Activated CD4-positive, alpha-beta T cell treated with anti-CD3 and anti-CD28 coated beads for 4 hours (primary cell): ENCODE data around the gene ZNF775.

Source experiments
- DNase-seq, 2 donors: peaks; one replicate each; pipeline ENCODE4 v3.0.0-alpha.2; 2020

ZNF775 gene

DNA sequence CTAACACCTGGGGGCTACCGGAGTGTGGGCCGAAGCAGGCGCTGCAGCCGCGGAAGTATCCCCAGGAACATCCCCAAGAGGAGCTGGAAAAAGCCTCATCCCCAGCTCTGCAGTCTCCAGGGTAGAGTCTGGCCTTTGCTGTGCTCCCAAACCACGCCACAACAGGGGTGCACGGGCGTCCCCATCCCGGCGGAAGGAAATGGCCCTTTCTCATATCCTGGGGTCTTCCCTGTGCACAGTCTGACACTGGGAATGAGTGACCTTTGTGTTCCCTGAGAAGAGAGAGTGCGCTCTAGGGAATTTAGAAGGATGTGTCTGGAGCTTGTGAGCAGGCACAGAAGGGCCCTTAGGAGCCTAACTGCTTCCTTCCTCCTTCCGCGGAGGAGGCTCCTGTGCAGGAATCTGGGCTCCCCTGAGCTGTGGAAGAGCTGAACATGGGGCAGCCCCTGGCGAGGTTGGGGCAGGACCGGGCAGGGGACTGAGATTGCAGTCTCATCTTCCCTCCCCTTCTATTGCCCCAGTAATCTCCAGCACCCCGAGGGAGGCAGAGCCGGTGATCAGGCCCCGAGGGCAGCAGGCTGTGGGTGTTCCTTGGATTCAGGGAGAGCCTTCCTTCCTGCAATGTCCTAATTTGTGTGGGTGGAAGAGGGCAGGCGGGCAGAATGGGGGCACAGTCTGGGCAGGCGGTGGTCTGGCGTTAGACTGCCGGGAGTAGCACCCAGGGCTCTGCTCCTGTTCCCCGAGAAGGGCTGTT, 9.2 kb upstream of the ZNF775 start:
- no peak for DNase-seq

GRCh38 chr7:150370612-150371071, 8.5 kb upstream of the ZNF775 start:
- DNase-seq, result no peak

DNA sequence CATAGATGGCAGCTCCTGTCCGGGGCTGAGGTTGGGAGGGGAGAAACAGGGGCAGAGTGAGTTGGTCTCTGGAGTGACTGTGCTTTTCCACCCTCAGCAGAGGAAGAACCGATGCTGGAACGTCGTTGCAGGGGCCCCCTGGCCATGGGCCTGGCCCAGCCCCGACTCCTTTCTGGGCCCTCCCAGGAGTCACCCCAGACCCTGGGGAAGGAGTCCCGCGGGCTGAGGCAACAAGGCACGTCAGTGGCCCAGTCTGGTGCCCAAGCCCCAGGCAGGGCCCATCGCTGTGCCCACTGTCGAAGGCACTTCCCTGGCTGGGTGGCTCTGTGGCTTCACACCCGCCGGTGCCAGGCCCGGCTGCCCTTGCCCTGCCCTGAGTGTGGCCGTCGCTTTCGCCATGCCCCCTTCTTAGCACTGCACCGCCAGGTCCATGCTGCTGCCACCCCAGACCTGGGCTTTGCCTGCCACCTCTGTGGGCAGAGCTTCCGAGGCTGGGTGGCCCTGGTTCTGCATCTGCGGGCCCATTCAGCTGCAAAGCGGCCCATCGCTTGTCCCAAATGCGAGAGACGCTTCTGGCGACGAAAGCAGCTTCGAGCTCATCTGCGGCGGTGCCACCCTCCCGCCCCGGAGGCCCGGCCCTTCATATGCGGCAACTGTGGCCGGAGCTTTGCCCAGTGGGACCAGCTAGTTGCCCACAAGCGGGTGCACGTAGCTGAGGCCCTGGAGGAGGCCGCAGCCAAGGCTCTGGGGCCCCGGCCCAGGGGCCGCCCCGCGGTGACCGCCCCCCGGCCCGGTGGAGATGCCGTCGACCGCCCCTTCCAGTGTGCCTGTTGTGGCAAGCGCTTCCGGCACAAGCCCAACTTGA, 7.8 kb upstream of the ZNF775 start:
- DNase-seq, result no peak

GRCh38 chr7:150371996-150372270, 7.2 kb upstream of the ZNF775 start:
- no peak for DNase-seq

DNA sequence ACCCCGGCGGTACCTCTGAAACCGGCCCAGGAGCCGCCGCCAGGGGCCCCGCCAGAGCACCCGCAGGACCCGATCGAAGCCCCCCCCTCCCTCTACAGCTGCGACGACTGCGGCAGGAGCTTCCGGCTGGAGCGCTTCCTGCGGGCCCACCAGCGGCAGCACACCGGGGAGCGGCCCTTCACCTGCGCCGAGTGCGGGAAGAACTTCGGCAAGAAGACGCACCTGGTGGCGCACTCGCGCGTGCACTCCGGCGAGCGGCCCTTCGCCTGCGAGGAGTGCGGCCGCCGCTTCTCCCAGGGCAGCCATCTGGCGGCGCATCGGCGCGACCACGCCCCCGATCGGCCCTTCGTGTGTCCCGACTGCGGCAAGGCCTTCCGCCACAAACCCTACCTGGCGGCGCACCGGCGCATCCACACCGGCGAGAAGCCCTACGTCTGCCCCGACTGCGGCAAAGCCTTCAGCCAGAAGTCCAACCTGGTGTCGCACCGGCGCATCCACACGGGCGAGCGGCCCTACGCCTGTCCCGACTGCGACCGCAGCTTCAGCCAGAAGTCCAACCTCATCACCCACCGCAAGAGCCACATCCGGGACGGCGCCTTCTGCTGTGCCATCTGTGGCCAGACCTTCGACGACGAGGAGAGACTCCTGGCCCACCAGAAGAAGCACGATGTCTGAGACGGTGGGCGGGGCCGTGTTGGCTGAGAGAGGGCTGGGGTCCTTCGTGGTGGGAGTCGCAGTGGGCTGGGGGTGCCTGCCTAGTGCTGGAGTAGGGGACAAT, 6.7 kb upstream of the ZNF775 start:
- DNase-seq, result no peak

DNA sequence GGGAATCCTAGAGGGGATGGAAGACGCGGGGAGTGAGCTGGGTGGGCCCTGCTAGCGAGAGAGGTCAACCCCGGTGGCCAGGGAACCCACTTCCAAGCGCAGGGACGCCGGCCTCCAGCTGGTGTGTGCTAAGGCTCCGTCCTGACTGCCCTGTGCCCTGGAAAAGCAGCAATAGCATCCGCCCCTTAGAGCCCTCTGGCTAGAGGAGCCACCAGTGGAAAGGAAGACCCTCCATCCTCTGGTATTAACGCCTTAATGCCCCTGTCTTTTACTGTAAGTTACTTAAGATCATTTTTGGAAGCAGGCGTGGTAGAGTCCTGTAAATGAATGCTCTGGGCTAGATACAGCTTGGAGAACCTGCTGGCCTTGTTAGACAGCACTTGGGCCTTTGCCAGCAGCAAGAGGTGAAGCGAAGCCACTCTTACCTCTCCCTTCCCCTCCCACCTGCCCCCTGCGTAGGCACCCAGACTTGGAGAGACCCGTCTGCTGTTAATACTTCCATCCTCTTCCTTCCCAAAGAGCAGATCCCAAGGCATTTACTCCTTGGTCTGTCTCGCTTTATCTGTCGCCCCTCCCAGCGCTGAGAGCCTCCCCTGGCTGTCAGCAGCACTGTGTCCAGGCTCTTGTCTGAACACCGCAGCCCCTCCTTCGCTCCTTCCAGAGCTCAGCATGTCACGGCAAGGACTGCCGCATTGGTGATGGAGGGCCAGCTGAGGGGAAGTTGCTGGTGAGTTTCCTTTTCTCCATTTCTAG, 5.9 kb upstream of the ZNF775 start:
- no peak for DNase-seq

- no peak for DNase-seq
Measured at GRCh38 chr7:150374026-150374425, 5.1 kb upstream of the ZNF775 start.

- no peak for DNase-seq
Measured at GRCh38 chr7:150374472-150374871, 4.7 kb upstream of the ZNF775 start.

DNA sequence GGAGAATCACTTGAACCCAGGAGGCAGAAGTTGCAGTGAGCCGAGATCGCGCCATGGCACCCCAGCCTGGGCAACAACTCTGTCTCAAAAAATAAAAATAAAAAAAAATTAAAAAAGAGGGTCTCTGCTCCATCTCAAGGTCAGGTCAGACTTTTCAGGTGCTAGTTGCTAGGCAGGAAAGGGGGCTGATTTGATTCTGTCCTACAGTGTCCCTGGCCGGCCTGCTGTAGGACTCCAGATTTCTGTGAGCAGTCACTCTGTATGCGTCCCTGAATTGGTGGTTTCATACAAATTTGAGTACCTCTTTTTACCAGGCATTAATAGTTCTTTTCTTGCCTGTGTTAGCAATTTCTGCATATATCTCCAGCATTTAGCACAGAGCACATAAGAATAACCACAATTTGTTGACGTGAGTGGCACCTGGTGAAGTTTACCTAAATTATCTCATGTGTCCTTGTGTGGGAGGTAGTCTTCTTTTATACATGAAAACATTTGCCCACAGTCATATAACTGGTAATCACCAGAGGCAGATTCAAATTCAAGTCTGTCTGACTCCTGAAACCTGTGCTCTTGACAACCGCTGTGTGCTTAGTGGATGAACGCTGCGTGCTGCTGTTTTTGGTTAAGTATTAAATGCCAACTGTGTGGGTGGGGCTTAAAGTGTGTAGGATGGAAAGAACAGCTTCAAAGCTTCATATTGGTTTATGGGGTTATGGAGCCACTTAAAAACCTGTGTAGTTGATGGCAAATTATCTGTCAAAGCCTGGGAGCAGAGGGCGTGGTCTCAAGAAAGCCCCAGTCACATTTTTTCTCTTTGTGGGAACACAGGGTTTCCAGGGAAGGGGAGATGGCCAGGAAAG, 3.2 kb upstream of the ZNF775 start:
- DNase-seq, result peak; percentile 56 to 63

GRCh38 chr7:150376560-150376959, 2.6 kb upstream of the ZNF775 start:
- no peak for DNase-seq

GRCh38 chr7:150377196-150377595, 1.9 kb upstream of the ZNF775 start:
- DNase-seq, result no peak

DNA sequence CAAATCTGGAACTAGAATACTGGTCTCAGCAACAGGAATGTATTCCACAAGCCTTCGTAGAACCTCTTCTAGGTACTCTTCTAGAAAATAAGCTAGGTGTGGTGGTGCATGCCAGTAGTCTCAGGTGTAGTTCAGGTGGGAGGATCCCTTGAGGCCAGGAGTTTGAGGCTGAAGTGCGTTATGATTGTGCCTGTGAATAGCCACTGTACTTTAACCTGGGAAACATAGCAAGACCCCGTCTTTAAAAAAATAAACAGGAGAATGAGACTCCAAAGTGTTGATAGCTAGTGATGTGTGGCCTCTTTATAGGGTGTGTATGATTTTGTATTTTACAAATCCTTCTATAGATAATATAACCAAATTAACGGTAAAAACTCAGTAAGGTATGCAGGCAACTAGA, 1.5 kb upstream of the ZNF775 start:
- DNase-seq, result no peak

- DNase-seq, result peak; percentile 31 to 33
Measured at GRCh38 chr7:150378115-150378852, 846 bp upstream of the ZNF775 start.

DNA sequence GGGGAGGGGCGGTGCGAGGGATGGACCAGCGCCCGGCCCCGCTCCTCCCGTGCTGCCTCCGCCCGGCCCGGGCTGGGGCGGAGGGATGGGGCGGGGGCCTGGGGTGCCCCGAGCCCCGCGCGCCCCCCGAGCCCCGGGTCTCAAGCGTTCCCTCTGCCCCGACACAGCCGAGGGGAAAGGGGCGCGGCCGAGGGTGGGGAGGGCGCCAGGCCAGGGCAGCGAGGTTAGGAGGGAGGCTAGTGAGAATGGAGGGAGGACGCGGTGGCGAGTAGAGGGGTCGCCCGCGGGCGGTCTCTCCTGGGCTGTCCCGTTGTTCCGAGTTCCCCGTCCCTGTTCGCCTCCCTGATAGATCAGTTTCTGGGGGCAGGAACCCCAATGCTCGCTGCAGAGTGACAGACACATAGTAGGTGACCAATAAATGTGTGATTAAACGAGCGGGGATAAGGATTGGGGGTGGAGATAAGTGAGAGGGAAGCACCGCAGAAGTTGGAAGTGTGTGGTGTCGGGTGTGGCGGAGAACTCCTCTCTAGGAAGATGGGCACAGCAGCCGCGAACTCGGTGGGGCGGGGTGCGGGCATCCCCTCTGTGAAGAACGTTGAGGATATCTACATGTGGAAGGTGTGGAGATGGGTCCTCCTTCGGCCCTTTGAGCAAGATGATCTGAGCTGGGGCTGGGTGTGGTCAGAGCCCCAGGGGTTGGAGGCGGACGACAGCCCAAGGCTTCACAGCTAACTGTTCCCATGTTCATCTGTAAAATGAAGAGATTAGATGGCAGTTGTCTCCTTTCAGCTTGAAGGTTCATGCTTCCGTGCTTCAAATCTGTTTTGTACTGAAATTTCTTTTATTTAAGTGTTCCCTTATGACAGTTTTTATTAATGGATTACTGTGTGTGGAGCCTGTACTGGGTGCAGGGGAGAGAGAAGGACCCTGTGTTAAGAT, 580 bp downstream of the ZNF775 start:
- no peak for DNase-seq

DNA sequence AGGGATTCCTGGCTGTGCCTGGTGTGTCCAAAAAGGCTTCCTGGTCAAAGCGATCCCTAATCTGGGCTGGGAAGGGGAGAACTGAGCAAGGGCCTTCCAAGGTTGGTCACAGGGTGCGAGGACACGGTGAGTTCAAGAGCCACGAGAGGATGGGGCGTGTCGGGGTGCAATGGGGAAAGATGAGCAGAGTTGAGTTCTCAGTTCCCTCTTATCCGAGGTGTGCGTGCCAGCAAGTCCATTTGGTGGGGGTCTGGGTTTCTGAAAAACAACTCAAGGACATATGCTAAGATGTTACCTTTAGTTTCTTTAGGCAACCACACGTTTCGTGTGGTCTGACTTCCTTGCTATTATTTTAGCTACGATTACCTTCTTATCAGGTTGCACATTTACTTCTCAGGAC, 1.3 kb downstream of the ZNF775 start:
- DNase-seq, result no peak

DNA sequence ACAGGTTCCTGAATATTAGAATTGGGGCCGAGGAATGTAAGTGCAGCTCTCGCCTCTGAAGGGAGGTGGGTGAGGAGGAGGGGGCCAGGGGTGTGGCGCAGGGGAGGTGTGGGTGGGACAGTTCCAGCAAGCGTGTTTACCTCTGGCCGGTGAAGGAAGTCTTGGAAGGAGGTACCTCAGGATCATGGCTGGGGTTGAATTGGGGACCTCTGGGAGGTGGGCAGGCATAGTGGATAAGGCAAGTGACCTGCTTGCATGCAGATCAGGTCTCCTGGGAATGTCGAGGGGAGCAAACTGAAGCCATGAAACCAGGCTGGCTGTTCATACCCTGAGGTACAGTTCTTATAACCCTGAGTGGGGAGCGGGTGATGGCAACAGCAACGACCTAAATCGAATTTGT, 2.0 kb downstream of the ZNF775 start:
- DNase-seq, result no peak

GRCh38 chr7:150381785-150382122, 2.6 kb downstream of the ZNF775 start:
- no peak for DNase-seq

DNA sequence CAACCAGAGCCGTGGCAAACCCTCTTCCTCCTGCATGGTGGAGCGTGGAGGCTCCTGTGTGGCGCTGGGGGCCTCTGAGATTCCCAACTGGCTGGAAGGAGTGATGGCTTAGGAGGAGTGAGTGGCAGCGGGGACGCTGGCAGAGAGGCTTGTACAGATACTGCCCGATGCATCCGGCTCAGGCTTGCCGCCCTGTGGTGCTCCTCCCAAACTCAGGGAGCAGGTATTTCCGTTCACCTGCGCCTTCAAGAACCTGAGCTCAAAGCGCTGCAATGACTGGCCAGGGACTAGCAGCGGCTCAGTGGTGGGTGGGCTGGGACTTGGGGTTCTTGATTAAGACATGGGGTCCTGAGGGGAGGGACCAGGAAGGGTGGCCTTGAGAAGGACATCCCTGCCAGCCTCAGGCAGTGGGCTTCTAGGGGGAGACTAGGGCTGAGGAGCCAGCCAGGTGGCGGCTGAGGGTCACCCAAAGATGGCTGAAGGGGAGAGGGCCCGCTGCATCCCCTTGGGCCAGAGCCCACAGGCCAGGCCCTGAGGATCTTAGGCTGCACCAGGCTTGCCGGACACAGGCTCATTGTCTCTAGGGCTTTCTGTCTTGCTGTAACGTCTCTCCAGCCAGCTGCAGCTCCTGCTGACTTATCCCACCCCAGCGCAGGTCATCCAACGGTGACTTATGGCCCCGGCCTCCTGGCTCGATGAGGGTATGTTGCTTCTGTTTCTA, 3.2 kb downstream of the ZNF775 start:
- no peak for DNase-seq

- no peak for DNase-seq
Measured at GRCh38 chr7:150382844-150383225, 3.7 kb downstream of the ZNF775 start.
